Measurements from ENCODE around the gene ZCCHC14.
"Not testable (repeated sequence)": the region's sequence is repeated elsewhere in the genome, so short reads cannot be mapped to it uniquely, and the experiment has no call there.

DNA sequence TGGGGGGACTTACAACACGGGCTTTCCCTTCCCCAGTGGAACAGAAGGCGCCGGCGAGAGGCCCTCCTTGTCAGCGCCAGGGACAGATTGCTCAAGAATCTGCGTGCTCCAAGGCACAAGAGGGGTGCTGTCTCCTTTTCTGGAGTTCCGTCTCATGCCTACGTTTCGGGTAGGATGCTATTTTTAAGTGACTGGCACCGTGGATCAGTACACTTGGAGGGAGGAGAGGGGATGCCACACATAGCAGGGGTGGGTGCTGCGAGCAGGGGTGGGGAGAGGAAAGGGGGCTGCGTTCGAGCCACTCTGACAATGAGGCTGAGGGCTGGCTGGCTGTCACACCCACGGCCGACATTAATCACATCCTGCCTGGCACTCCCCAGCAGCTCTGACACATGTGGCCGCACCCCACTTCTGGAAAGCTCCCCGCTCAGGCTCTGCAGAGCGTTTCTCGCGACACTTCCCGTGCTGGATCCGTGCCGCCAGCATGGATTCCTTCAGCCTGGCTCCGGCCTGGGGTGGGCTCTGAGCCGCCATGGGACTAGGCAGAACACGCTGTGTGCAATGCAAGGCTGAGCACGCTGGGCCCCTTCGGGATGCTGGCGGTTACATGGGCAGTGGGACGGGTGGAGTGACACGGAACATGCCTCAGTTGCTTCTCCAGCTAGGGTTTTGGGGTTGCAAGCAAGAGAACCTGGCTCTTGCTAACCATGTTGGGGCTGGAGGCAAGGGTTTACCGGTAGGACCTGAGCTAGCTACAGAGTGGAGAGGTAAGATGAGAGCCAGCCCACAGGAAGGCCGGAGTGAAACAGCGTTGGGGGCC lies 25.0 kb upstream of the ZCCHC14 start:
- TF ChIP-seq, protein P1, sequence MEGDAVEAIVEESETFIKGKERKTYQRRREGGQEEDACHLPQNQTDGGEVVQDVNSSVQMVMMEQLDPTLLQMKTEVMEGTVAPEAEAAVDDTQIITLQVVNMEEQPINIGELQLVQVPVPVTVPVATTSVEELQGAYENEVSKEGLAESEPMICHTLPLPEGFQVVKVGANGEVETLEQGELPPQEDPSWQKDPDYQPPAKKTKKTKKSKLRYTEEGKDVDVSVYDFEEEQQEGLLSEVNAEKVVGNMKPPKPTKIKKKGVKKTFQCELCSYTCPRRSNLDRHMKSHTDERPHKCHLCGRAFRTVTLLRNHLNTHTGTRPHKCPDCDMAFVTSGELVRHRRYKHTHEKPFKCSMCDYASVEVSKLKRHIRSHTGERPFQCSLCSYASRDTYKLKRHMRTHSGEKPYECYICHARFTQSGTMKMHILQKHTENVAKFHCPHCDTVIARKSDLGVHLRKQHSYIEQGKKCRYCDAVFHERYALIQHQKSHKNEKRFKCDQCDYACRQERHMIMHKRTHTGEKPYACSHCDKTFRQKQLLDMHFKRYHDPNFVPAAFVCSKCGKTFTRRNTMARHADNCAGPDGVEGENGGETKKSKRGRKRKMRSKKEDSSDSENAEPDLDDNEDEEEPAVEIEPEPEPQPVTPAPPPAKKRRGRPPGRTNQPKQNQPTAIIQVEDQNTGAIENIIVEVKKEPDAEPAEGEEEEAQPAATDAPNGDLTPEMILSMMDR (conservative IDR thresholded peaks at IDR 0.05), result not testable (repeated sequence)
- not testable (repeated sequence) for TF ChIP-seq ZFX (IDR thresholded peaks at IDR 0.05)
